Caki2 (cell line): ENCODE data around the gene DDX54. TPM values are rescaled to one million over a fixed set of nuclear protein-coding genes. Genes with fewer than 3 reads are reported as not detected.
"Not testable (repeated sequence)": the region's sequence is repeated elsewhere in the genome, so short reads cannot be mapped to it uniquely, and the experiment has no call there.

ENCODE experiments used
- DNase-seq: peaks from one replicate; pipeline ENCODE4 v3.0.0-alpha.2; 2015; ENCODE audit warnings: low read depth
- in situ Hi-C: cut with HindIII; loops from 2 replicates; pipeline ENCODE4 v1.10.0; 2016; ENCODE audit warnings: low sequenced_read_pairs, low pct_unique_long_range_greater_than_20kb, mixed read lengths
- total RNA-seq: library from RNA; depleted of rRNA; stranded (reverse); fragments of >200 nt; shearing (Covaris generic); gene quantifications from 2 replicates; pipeline ENCODE4 v1.2.3, GENCODE V29; 2014; ENCODE audit warnings: low replicate concordance

The DDX54 gene
- total RNA-seq, 1 experiment from 2014 or later, result 48.3 TPM

DNA sequence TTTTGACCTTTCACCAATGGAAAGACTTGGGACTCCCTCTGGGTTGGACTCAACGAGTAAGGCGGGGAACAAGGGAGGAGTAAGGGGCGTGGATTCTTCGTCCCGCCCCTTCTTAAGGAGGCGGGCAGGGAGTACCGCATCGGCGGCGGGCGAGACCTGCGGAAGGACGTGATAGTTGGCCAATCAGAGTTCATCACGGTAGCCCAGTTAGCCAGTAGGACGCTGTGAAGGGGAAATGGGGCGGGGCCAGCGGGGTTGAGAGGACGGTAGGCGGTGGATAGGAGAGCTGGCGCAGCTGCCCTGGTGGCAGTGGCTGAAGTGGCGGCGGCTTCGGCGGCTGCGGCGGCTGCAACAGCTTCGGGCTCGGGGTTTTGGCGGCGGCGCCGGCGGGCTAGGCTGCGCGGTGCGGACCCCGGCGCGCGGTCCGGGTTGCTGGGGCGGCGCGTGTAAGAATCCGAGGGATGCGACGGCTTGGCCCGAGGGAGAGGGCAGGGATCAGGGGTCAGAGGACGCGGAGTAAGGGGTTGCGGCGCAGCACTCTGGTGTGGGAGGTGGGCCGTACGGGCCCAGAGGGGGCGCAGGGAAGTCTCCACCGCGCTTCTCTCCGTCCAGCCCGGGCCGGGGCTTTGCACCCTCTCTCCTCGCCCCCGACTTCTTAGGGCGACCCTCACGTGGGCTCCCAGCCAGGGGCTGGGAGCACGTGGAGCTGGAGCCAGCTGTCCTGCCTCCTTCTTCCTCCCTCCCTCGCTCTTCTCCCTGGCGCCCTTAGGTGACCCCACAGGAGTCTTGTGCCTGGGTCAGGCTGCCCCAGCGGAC, 36.1 kb upstream of the DDX54 start, which contains the start of gene TPCN1:
Gene TPCN1, plus strand, starts transcription at position 284 of the 816 bp plus-strand sequence. CDS start 5,389 bp downstream, outside the sequence.
- DNase-seq, result peak; percentile 100
- in situ Hi-C loops, result no loop called here

DNA sequence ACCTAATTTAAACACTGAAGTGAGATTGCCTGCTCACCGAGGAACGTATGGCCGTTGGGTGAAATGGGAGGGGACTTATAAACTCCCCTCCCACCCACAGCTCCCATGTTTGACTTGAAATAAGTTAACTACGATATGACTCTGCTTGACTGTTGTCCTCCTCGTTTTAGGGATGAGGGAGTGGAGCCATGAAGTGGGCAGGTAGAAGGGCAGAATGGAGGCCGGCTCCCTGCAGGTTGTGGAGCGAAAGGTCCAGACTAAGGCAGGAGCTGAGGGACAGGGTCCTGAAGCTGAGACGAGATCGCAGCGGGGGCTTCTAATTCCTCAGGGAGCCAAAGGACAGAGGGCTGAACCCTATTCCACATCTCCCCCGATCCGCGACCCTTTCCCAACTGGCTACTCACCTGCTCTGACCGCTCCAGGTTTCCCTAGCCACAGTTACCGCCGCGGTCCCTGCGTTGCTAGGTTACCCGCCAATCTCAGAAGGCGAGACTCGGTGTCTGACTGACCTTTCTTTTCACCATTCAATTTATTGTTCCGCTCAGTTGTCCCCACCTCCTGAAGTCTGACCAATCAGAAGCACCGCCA, 35.4 kb upstream of the DDX54 start:
- no peak for DNase-seq
- in situ Hi-C loops, result no loop called here

DNA sequence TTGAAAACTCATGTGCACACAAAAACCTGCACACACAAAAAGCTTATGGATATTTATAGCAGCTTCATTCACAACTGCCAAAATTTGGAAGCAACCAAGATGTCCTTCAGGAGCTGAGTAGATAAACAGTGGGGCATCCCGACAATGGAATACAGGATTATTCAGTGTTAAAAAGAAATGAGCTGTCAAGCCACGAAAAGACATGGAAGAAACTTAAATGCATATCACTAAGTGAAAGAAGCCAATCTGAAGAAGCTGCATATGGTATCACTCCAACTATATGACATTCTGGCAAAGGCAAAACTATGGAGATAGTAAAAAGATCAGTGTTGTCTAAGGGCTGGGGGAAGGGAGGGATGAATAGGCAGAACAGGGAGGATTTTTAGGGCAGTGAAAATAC, 30.7 kb upstream of the DDX54 start:
- no peak for DNase-seq
- in situ Hi-C loops, result no loop called here

- peak; percentile 89 for DNase-seq
- in situ Hi-C loops, result no loop called here
Observed at GRCh38 chr12:113214895-113215400, 29.7 kb upstream of the DDX54 start.

DNA sequence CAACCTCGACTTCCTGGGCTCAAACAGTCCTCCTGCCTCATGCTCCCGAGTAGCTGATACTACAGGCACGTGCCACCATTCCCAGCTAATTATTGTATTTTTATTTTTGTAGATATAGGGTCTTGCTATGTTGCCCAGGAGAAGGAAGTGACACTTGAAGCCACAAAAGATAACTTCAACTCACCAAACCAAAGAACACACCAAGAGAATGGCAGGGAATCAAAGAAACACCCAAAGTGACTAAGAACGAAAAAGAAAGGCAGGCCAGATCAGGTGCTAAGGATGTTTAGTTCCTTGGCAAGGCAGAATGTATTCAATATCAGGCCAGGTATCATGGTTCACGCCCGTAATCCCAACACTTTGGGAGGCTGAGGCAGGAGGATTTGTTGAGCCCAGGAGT, 25.9 kb upstream of the DDX54 start:
- in situ Hi-C loops, result no loop called here
- no peak for DNase-seq

GRCh38 chr12:113208041-113208934, 23.0 kb upstream of the DDX54 start:
- in situ Hi-C loops, result no loop called here
- DNase-seq, result no peak

DNA sequence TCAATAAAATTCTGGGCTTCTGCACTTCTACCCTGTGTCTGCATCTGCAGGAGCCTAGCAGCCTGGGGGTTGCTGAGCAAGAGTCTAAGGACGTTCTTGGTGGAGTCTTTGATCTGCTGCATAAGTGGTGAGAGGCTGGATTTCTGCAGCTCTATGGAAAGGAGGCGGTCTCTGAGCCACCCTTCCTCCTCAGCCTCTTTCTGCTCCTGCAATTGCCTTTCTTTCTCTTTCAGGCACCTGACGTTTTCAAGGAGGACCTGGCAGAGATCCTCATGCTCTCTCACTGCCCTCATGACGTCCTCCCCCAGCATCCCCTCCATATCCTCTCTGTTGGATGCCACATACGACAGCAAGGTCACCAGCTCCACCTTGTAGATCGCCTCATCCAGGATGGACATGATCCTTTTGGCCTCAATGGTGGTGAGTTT, 22.3 kb upstream of the DDX54 start:
- no peak for DNase-seq
- in situ Hi-C loops, result no loop called here

GRCh38 chr12:113206802-113207201, 21.5 kb upstream of the DDX54 start:
- in situ Hi-C loops, DNase-seq: not testable (repeated sequence)

GRCh38 chr12:113204804-113205203, 19.5 kb upstream of the DDX54 start:
- in situ Hi-C loops, result no loop called here
- DNase-seq, result peak; percentile 73

GRCh38 chr12:113203852-113204760, 18.8 kb upstream of the DDX54 start:
- in situ Hi-C loops, result no loop called here
- DNase-seq, result no peak

- in situ Hi-C loops, result no loop called here
- no peak for DNase-seq
Observed at GRCh38 chr12:113202300-113203075, 17.2 kb upstream of the DDX54 start.

DNA sequence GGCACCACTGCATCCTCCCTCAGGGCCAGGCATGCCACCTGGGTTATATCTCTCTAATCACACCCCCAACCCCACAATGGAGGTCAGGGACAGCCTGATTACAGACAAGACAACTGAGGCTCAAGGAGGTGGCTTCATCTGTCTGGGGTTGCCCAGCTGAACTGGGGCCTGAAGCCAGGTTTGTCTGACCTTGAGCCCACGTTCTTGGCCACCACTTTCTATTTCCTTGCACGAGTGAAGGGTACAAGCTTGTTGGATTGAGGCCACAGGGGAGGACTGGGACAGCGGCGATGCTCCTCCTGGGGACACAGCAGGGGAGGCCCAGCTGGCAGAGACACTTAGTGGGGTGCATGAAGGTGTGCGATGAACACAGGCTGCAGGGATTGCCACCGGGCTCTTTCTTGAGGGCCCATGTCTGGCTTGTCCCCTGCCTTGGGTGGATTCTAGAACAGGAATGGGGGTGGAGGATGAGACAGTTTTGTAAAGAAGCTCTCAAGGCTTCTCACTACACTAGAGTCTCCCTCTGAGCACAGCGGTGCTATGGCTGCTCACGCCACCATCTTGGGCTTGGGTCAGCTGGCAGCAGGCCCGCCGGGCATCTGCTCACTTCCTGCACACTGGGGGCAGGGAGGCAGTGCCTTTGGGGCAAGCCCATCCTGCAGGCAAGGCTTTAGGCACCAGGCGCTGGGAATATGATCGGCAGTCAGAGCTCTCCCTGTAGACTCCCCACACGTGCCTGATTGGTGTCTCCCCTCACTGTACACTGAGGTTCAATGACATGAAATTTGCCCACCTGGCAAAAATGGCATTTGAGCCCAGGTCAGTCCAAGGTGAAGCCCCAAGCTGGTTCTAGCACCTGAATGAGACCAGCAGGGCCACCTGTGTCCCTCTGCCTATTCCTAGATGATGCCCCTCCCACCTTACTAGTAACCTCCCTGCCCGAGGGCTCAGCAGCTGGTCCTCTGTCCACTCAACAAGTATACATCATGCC, 16.2 kb upstream of the DDX54 start:
- in situ Hi-C loops, result no loop called here
- no peak for DNase-seq

DNA sequence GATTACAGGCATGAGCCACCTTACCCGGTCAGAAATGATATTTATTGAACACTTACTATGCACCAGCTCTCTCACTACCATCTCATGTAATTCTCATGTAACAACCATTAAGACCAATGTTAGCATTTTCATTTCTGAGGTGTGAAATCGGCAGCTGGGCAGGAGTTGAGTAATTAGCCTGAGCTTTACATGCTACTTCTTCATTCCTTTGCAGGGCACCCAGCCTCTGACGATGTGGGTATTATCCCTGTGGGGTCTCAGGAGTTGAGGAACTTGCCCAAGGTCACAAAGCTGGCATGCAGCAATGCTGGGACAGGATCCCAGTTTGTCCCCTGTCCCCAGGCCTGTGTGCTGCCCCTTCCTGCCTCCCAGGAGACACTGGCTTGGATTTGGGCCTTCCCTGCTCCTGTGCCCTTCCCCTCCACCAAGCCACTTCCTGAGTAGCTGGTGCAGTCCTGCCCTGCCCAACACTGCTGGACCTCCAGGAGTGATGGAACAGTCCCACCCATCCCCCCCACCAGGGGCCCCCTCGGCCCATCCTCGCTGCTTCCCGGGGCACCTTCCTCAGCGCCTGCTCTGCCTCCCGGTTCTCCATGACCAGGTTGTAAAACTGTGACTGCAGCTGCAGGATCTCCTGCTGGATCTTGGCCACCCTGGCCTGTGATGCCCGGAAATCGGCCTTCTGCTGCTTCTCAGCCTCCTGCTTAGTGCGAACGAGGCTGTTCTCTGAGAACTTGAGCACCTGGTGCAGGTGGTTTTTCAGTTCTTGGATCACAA, 14.9 kb upstream of the DDX54 start:
- in situ Hi-C loops, result no loop called here
- no peak for DNase-seq

DNA sequence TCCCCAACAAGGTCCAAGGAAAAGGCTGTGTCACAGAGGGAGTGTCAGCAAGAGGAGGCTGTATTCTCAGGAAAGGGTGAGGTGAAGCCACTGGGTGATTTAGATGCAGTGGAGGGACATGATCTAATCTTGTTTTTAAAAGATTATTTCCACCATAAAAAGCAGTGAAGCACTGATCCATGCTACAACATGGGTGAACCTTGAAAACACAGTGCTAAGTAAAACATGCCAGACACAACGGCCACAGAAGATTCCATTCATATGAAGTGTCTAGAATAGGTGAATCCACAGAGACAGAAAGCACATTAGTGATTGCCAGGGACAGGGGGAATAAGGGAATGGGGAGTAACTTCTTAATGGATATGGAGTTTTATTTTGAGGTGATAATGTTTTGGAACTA, 13.0 kb upstream of the DDX54 start:
- in situ Hi-C loops, result no loop called here

DNA sequence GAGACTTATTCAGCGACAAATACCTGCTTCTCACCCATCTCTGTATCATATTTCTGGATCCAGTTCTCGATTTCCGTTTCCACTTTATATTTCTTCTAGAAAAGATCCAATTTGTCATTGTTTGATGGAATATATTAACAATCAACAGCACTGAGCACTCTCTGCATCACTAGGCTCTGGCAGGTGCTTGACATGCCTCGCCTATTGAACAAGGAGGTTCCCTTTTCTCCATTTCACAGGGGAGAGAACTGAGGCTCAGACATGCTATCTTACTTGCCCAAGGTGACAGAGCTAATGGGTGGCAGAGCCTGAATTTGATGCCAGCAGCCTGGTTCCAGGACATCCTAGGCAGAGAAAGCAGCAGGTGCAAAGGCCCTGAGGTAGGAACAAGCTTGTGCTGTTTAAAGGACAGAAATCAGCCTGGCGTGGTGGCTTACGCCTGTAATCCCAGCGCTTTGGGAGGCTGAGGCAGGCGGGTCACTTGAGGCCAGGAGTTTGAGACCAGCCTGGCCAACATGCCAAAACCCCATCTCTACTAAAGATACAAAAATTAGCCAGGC, 12.3 kb upstream of the DDX54 start:
- in situ Hi-C loops, result no loop called here
- DNase-seq, result no peak

More for the DNA sequence above, 13.0 kb upstream of the DDX54 start:
- DNase-seq, result peak; percentile 76
